HG02588 (cell line): ENCODE data around the gene WDR44.
"Not testable (repeated sequence)": the region's sequence is repeated elsewhere in the genome, so short reads cannot be mapped to it uniquely, and the experiment has no call there.

ENCODE experiments used
- ATAC-seq: cut with Tn5 transposase; IDR thresholded peaks from one replicate; pipeline ENCODE4 v1.9.1; 2021; ENCODE audit warnings: mild to moderate bottlenecking, moderate library complexity; ENCODE audit not compliant: unreplicated experiment

Gene WDR44, protein sequence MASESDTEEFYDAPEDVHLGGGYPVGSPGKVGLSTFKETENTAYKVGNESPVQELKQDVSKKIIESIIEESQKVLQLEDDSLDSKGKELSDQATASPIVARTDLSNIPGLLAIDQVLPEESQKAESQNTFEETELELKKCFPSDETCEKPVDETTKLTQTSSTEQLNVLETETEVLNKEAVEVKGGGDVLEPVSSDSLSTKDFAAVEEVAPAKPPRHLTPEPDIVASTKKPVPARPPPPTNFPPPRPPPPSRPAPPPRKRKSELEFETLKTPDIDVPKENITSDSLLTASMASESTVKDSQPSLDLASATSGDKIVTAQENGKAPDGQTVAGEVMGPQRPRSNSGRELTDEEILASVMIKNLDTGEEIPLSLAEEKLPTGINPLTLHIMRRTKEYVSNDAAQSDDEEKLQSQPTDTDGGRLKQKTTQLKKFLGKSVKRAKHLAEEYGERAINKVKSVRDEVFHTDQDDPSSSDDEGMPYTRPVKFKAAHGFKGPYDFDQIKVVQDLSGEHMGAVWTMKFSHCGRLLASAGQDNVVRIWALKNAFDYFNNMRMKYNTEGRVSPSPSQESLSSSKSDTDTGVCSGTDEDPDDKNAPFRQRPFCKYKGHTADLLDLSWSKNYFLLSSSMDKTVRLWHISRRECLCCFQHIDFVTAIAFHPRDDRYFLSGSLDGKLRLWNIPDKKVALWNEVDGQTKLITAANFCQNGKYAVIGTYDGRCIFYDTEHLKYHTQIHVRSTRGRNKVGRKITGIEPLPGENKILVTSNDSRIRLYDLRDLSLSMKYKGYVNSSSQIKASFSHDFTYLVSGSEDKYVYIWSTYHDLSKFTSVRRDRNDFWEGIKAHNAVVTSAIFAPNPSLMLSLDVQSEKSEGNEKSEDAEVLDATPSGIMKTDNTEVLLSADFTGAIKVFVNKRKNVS

DNA sequence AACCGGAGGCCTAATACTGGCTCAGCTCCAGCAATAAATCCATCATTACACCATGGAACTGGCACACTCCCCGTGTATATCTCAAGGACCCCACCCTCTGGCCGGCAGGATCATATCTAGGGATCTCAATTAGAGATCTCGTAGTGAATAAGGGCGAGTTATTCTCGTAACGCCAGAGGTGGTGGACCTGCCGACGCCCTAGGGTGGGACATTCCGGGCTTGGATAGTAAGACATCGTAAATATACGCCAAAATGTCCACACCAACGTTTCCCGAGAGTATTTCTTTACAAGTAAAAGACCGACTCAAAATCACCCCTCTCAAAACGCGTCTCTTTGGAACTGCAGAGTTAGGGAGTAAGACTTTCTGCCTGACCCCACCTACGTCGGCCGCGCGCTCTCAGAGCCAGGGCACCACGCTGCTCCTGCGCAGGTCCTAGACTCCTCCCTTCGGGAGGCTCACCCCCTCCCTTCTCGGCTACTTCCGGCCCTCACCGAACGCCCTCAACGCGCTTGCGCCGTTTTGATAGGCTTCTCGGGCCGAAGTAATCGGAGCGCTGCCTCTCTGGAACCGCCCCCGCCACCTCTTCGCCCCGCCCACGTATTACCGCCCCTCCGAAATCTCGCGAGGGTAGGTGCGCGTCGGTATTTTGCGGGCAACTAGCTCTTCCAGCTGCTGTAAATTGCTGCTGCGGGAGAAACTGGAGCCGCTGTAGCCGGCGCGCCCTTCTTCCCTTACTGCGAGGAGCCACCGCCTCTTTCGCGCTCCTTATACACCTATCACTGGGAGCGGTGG is at the start of gene WDR44:
WDR44 (plus strand) TSS at position 643 of the 794 bp plus-strand sequence. CDS start 398 bp downstream, outside the sequence.
- ATAC-seq, result peak; percentile 89

DNA sequence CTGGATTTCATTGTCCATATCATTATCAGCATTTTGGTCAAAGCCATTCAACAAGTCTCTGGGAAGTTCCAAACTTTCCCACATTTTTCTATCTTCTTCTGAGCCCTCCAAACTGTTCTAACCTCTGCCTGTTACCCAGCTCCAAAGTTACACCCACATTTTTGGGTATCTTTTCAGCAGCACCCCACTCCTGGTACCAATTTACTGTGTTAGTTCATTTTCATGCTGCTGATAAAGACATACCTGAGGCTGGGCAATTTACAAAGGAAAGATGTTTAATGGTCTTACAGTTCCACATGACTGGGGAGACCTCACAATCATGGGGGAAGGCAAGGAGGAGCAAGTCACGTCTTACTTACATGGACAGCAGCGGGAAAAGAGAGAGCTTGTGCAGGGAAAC is 40.1 kb upstream of the WDR44 start:
- not testable (repeated sequence) for ATAC-seq

DNA sequence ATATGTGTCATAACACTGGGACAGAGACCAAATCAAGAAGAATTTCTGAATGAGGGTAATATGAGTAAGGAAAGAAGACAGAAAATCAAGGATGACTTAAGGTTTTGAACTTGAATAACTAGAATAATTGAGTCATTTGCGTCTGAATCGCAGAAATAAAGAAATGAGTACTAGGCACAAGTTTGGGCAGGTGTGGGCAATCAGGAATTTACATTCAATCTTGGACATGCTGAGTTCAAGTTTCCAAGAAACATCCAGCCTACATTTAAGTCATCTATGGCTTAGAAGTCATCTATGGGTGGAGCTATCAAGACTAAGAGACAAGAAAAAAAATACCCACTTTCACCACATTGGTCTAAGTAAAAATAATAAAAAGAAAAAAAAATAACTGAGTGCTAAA is 30.4 kb upstream of the WDR44 start:
- ATAC-seq, result no peak

DNA sequence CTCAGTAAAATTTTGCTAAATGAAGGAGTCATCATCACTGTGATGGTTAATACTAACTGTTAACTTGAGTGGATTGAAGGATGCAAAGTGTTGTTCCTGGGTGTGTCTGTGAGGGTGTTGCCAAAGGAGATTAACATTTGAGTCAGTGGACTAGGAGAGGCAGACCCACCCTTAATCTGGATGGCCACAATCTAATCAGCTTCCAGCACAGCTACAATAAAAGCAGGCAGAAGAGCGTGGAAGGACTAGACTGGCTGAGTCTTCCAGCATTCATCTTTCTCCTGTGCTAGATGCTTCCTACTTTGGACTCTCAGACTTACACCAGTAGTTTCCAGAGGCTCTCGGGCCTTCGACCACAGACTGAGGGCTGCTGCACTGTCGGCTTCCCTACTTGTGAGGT is 21.3 kb upstream of the WDR44 start:
- ATAC-seq, result no peak

DNA sequence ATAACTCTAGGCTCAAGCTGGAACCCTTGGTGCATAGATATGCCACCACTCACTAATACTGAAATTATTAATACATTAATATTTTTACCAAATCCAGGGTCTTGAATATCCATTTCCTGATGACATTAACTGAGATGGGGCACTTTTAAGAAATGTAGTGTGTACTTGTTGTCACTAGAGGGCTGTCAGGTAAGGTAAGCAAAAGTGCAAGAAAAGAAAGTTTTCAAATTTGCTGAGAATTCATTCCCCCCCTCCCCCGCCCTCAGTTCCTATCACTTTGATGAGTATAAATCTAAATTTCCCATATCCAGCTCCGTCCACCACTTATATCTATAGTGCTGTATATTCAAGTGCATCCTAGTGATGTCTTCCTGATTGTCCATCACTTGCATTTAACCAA is 20.5 kb upstream of the WDR44 start:
- ATAC-seq, result no peak

DNA sequence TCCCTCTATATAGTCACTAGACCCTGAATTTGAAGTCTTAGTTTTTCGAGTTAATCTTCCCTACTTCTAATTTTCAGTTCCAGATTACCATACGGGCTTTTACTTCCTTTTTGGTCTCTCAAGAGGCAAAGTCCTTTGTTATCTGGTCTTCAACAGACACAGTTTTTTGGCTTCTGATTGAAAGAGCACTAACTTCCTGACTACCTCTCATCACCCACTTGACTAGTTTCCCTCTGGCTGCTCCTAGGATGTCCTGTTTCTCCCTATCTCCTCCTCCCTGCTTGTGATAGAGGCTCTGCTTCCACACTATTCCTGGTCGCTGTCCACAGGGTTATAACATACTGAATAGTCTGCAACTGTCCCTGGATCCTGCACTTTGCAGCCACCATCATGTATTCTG is 16.7 kb upstream of the WDR44 start:
- no peak for ATAC-seq

DNA sequence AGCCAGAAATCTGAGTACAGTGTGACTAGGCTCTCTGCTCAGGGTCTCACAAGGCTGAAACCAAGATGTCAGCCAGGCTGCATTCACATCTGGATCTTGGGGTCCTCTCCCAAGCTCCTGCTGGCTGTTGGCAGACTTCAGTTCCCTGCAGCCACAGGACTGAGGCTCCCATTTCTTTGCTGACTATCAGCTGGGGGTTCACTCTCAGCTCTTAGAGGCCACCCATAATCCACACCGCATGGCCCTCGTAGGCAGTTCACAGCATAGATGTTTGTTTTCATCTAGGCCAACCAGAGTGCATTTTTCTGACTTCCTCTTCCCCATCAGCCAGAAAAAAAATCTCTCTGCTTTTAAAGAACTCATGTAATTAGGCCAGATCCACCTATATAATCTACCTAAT is 8.2 kb upstream of the WDR44 start:
- no peak for ATAC-seq

DNA sequence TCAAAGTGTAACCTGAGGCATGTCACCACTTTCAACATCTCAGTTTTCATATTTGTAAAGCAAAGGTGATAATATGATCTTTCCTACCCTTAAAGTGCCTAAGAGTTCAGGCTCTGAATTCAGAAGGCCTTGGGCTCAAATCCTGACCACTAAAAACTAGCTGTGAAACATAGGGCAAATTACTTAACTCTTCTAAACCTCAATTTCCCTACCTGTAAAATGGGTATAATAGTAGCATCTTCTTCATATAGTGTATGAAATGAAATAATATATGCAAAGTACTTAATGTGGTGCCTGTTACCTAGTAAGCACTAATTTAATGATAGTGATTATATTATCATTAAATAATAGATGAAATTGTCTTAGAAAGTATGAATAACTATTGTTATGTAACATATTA is 7.0 kb upstream of the WDR44 start:
- no peak for ATAC-seq

DNA sequence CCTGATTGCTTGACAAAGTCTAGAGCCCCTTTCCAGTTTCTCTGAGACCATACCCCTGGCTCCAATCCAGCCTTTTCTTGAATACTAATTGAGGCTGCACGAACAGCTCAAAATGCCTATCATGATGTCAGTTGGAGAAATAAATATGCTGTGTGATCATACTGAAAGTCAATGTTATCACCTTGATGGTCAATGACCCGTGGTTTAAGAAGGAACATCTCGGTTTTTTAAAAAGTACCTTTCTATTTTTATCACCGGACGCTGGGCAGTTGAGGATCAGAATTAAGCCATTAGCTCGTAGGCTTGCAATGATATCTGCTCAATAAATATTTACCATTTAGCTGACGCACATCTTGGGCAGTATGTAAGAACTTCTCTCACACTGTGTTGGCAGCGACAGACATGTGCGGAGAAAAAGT is 852 bp upstream of the WDR44 start:
- ATAC-seq, result peak; percentile 6

DNA sequence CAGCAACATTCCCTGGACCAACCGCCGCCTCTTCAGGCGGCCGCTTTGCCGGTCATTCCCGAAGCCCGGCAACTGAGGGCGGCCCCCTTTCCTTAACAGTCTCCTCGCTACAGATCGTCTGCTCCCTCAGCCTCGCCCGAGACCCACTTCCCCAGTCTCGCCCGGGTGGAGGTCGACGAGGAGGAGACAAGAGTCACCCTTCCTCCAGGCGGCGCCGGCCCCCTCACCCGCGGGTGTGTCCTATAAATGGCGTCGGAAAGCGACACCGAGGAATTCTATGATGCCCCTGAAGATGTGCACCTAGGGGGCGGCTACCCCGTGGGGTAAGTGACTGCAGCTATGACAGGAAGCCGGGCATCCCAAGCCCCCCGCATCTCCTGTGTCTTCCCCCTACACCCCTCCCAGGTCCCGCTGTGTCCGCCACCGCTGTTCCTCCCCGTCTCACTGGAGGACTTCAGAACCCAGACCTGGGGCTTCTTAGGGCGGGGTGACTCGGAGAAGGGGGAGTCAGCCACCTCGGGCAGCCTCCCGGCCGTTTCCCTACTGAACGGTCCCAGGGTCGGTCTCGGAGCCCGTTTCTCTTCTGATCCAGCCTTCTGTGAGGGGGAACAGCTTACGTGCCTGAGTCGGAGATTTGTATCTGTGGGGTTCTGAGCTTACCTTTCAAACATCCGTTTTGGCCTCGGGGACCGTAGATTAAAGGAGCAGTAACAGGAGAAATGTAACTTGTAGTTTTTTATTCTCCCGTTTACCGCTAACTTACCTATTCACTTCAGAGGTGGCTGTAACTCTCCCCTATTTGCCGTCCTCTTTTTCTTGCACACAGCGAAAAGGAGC is 570 bp downstream of the WDR44 start:
- ATAC-seq, result peak; percentile 22

DNA sequence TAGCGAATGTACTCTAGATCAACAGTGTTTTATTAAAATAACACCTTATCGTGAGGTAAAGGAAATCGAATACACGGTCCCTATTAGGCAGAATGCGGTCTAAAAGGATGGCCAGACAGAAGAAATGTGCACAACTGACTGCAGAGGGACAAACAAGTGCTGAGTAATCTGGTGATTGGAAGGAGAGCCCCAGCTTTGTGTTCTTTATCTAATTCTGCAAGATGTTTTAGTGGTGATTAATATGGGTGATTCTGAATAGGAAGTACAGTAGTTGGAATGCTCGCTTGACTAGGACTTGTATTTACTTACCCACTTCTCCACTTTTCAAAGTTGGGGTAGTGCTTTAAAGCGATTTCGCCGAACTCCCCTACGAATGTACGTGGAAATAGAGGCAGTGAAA is 1.2 kb downstream of the WDR44 start:
- ATAC-seq, result no peak

DNA sequence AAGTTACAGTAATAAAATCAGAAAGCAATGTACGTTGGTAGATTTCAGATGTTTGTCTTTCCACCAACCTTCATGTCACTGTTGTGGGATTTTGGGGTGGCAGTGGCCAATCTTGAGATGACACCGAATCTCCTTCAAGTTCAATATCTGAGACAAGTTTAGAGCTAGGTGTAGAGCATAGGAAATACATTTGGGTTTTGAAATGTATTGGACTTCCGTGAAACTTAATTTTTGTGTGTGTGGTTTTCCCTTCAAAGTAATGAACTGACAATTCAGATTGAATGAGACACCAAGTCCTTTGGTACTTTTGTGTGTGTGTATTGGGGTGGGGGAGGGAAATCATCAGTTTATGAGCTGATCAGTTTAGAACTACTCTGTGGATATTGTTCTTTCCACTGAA is 1.8 kb downstream of the WDR44 start:
- ATAC-seq, result no peak

DNA sequence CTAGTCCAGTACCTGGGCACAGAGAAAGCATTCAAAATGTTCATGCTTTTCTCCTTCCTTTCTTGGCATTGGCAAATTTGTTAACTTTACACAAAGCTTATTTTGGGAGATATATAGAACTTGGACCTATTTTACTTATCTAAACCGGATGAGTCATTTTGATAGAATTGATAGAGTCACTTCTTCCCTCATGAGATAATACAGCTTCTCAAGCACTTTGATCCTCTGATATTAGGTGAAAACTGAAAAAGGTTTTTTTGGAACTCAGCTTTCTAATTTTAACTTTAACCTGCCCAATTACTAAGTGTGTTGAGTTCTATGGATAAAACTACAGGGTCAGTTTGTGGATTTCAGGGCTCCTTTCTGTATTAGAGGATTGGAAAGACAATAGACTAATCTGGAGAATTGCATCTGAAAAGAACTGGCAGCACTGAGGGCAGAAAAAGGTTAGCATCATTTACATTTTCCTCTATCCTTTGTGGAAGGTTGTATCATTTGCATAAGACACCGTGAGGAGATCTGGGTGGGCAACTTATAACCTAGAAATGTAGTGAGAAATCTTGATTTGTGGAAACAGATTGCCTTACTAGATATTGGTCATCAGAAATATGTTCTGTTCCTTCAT is 2.4 kb downstream of the WDR44 start:
- no peak for ATAC-seq

DNA sequence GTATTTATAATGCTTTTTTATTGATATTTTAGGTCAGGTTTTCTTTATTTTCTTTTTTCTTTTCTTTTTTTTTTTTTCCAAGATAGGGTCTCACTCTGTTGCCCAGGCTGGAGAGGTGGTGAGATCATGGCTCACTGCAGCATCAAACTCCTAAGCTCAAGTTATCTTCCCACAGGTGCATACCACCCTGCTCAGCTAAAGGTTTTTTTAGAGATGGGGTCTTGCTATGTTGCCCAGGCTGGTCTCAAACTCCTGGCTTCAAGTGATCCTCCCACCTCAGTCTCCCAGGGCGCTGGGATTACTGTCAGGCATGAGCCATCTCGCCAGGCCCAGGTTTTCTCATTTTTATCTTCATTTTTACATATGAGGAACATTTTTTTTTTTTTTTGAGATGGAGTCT is 3.3 kb downstream of the WDR44 start:
- no peak for ATAC-seq

DNA sequence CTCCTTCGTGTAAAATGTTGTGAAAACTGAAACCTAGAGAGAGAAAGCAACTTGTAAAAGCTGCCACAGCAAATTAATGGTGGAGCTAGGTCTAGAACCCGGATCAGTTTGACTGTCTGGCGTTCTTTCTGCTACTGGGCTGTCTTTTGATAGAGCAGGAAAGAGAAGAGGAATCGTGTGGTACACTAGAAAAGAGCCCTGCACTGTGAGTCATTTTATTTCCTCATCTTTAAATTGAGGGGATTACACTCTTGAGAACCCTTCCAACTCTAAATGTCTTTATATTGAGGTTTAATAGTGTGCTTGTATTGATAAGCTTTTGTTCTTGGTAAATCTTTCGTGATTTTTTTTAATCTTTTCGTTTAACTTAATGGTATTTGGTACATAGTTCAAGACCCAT is 4.3 kb downstream of the WDR44 start:
- no peak for ATAC-seq

DNA sequence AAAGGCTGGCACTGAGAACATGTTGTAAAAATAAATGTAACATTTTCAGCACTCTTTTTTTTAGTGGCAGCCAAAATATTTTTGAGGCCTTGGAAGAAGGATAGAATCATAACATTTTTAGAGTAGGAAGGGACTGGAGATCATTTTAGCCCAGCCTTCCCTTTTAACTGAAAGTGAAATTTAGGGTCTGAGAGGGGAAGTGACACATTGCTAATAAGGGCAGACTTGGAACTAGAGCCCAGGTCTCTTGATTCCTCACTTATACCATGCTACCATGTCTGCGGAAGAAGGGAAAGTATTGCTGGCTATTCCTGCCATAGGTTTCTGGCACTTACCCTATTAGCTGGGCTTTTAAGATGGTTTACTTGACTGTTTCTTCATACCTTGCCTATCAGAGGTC is 4.8 kb downstream of the WDR44 start:
- ATAC-seq, result no peak

DNA sequence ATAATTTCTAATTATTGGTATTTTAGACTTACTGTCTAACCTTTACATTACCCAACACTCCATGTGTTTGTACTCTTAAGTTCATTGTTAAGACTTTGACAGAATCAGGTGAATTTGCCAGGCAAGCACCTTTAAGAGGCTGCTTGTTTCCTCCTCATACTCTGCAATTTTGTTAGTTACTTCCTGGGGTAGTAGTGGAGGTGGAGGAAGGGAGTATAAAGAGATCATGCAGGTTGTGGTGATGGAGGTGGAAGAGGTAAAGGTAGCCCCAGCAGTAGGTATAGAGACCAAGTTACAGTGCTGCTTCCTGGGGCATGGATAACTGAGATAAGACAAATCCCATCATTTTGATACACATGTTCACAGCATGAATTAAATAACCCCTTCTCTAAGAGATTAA is 6.7 kb downstream of the WDR44 start:
- no peak for ATAC-seq

DNA sequence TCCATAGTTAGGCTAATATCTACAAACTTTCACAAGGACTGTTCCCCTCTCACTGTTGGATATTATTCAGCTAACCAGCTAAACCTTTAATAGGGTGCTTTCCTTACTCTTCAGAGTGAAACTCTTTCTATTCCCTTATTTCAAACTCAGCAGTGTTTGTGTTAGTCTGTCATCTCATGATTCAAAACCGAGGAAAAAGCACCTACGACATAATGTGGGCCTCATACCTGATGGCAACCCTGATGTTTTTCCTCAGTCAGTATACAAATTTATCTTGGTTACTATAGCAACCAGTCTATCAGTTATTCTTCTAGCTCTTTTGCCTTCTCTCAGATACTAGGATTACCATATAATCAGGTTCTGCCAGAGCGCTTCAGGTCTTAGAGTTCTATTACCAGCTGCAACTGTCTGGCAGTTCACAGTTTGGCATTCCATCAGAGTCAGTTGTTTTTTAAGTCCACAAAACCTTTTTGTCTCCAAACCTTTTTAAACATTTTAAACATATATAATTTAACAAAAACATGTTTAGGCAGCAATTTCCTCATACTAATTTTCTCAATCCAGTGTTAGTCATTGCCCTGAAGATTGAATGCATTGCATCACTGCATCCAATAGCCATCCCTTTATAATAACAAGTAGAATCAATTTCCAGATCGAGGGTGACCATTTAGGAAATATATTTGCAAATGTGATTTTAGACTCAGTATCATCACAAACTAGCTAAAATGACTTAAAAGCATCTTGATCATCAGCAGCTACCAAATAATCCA is 7.4 kb downstream of the WDR44 start:
- ATAC-seq, result peak; percentile 47
